GM18861 (cell line): ENCODE measurements around the gene WNT4.

ENCODE experiments used
- ATAC-seq: cut with Tn5 transposase; IDR thresholded peaks from one replicate; pipeline ENCODE4 v1.9.1; 2021; ENCODE audit not compliant: unreplicated experiment

The WNT4 gene

DNA sequence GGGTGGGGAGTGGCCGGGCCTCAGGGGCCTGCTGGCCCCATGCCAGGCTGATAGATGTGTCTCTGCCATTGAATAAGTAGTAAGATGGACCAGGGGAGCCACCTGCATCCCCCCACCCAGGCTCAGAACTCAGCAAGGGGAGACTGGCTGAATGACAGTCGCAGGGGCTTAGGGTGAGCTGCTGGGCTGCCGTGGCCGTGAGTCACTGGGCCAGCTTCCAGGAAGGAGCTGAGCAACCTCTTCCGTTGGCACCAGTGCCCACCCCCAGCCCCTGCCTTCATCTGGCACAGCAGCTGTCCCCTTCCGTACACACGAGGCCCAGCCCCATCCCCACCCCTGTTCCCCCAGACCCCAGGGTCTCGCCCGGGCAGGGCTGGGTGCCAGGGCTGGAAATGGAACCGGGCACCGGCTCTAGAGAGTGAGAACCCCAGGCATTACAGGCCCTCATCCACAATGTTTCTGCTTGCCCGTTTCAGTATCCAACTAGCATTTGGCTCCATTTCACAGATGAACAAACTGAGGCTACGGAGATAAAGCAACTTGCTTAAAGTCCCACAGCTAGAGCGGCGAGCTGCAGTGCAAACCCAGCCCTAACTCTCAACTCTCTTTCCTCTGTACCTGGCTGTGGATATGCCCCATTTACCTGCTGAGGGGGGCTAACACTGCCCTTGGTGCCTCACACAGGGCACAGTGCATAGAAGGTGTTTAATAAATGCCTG, 10.2 kb downstream of the WNT4 start:
- ATAC-seq = no peak

GRCh38 chr1:22131875-22132486, 10.9 kb downstream of the WNT4 start:
- no peak for ATAC-seq

DNA sequence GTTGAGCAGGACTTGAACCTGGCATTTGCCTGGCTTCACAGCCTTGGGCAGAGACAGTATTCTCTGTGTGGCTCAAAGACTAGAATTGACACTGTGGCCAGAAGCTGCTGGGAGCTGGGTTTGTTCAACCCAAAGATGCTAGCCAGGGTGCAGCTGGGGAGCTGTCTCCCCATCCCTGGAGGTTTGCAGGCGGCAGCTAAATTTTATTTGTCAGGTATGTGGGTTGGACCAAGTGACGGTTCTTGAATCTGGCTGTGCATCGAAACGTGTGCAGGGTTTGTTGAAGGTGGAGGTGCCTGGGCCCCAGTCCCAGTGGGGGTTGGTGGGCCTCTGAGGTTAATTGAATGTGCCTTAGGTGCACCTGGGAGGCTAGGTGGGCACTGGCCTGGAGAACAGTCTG, 11.8 kb downstream of the WNT4 start:
- no peak for ATAC-seq

- ATAC-seq = no peak
These were observed 13.3 kb downstream of the WNT4 start for GRCh38 chr1:22129501-22130117.

DNA sequence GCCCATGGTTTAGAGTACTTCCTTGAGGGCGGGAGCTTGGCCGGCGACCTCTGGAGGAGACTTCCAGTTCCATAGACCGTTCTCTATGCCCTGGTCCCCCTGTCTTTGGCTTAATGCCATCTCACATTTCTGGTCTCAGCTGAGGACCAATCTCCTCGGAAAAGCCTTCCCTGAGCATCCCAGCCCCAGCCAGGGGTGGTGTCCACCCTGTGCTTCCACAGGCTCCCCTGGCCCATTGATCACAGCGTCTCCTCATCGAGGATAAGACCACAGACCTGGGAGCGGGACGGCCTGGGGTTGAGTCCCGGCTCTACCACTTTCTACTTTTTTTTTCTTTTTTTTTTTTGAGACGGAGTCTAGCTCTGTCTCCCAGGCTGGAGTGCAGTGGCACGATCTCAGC, 14.5 kb downstream of the WNT4 start:
- no peak for ATAC-seq

GRCh38 chr1:22127731-22128130, 15.2 kb downstream of the WNT4 start:
- ATAC-seq = no peak

GRCh38 chr1:22127248-22127647, 15.6 kb downstream of the WNT4 start:
- ATAC-seq = no peak

DNA sequence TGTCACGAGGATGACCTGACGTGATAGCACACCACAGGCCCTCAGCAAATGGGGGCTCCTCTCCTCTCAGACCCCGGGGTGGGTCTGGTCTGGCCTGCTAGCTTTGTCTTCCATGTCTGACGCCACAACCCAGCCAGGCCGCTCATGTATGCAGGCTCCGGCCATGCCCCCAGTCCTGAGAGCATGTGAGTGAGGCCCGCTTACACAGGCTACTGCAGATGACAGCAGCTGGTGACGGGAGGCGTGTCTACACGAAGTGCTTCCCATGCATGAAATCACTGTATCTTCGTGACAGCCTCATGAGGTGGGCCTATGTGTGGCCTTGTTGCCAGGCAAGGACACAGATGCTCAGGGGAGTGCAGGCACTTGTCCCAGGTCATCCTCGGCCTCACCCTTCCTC, 16.4 kb downstream of the WNT4 start:
- ATAC-seq = no peak

DNA sequence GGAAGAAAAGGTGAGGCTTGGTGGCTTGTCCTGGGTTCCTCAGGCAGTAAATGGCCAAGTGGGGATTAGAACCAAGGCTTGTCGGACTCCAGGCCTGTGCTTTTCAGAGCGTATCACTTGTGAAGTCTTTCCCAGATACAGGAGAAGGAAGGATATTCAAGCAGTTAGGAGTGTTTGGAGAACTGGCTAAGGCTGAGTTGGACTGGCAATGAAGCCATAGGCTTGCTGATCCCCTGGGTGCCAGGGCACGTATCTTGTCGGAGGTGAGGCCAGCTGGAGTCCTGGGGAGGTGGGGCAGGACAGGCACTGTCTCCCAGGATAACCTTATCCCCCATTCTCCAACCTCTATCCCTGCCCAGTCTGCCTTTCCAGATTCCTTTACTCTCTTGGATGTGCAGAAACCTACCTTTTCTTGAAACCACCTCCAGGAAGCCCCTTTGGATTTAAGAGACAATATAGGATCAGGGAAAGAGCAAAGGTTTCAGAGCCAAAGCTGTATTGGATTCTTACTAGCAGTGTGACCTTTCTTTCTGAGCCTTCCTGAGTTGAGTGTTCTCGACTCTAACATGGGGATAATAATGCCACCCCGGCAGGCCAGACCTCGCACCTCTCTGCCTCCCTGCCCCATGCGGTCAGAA, 18.2 kb downstream of the WNT4 start:
- ATAC-seq = no peak

DNA sequence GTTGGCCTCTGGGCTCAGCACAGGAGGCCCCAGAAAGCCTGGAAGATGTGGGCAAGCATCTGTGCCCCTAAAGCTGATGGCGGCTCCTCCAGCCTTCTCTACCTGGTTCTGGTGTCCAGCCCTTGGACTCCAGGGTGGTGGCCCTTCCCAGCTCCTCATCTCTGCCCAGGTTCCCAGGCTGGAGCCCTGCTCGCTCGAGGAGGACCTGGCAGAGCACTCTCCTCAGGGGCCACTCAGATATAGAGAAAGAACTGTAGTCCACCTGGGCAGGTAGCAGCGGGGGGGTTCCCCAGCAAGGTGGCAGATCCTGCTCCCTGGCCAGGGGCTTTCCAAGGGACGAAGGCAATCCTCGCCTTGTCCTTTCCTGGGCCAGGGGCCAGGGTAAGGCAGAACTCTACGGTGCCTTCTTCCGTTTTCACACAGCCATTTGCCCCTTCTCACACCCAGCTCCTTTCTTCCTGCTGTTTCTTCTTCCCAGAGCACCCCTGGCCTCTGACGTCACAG, 18.9 kb downstream of the WNT4 start:
- no peak for ATAC-seq

- no peak for ATAC-seq
These were observed 19.9 kb downstream of the WNT4 start for GRCh38 chr1:22123071-22123390.

GRCh38 chr1:22122273-22123070, 20.4 kb downstream of the WNT4 start:
- no peak for ATAC-seq

- no peak for ATAC-seq
These were observed 21.4 kb downstream of the WNT4 start for GRCh38 chr1:22121421-22121911.

DNA sequence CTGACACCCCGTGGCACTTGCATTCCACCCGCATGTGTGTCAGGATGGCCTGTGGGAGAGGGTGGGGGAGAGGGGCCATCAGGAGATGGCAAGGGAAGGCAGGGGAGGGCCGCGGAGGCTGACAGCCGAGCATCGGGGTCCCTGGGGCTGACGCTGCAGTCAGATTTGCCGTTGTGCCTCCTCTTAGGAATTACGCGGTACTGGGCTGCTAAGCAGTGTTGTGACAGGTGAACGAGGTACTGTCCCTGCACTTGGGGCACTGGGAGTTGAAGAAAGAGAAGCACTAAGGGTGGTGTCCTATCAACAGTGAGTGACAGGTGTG, 22.5 kb downstream of the WNT4 start:
- no peak for ATAC-seq

- ATAC-seq = no peak
These were observed 23.1 kb downstream of the WNT4 start for GRCh38 chr1:22119626-22120468.

DNA sequence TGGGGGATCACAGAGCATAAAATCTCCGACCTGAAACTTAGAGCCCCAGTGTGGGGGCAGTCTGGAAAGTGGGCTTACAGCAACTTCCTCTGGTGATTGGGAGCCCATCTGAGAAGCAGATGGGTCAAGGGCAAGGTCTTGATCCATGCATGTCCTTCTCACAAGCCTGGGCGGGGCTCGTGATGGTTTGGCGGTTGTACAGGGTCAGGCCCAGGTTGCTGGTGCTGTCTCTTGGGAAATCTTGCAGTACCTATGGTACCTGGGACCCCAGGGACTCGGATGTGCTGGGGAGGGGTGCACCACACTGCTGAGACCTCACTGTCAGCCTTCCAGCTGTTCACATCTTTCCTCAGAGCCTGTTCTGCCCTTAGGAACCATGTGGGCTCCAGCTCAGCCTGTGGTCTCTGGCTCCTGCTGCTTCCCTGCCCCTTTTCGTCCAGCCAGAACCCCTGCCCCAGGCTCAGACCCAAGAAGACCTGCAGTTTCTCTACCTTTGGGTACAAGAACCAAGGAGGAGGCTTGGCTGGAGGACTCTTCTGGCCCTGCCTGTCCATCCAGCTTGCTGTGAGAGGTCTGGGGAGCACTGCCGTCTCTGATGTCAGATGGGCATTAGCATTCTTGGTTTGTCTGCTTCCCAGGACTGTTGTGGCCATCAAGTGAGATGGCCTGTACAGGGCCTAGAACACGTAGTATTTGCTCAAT, 24.5 kb downstream of the WNT4 start:
- no peak for ATAC-seq

- ATAC-seq = no peak
These were observed 25.0 kb downstream of the WNT4 start for GRCh38 chr1:22117851-22118250.

GRCh38 chr1:22117238-22117637, 25.7 kb downstream of the WNT4 start:
- ATAC-seq = no peak

DNA sequence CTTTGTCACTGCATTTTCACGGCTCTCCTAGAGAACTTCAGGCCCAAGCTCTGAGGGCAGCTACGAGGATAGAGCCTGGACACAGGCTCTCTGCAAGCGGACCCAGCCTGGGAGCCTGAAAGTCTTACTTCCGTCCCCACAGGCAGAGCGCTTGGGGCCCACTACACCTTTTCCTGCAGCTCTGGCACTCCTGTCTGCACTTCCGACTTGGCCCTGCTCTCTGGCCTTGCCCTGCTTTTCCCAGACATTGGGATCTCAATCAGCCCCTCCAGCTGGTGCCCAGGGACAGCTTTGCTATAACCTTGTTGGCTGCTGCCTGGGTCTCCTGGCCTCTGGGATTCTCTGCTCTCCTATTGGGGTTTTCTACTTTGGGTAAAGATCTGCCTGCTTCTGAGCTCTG, 27.6 kb downstream of the WNT4 start:
- no peak for ATAC-seq
